Measurements from ENCODE around the gene SLC16A5. TPM values are rescaled to one million over a fixed set of nuclear protein-coding genes. Genes with fewer than 3 reads are reported as not detected.

SLC16A5 gene
- total RNA-seq, 4 donors from 2014 or later = 4.0 to 6.9 (median 5.2) TPM

DNA sequence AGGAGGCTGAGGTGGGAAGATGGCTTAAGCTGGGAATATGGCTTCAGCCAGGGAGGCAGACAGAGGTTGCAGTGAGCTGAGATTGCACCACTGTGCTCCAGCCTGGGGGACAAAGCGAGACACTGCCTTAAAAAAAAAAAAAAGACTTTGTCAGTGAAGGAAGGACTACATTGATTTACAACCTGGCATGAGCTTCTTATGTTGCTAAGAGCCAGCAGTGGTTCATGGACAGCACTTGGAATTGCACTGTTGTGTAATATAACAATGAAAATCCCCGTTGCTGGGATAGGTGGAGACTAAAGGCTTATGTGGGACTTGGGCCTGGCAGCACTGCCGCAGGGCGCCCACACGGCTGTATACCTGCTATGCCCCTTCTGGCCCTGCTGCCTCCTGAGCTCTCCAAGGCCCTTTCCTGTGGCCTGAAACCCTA is 14.1 kb upstream of the SLC16A5 start:
- WGBS, 2 donors (ENCODE audit: low coverage in 1 of 2) = 71% methylated on average over 4 of the region's 5 CpGs; no CpG with 5 or more reads in 1 of the 2 donors
- Histone ChIP-seq H3K9me3 (no peaks in the 10 kb centered on the region), H3K27ac (peak overlapping the region in 2 of 4 donors; percentile 11 to 35), H3K27me3 (no peaks in the 10 kb centered on the region), H3K36me3 (no peaks in the 10 kb centered on the region), H3K4me3 (no peak overlapping the region), H3K4me1 (peaks cover 0 to 20% (median 5%) of the 10 kb centered on the region in 3 donors)
- no peak for TF ChIP-seq POLR2AphosphoS5 (IDR thresholded peaks at IDR 0.05)
- TF ChIP-seq POLR2A (IDR thresholded peaks at IDR 0.05) = no peak
- TF ChIP-seq, protein P1, sequence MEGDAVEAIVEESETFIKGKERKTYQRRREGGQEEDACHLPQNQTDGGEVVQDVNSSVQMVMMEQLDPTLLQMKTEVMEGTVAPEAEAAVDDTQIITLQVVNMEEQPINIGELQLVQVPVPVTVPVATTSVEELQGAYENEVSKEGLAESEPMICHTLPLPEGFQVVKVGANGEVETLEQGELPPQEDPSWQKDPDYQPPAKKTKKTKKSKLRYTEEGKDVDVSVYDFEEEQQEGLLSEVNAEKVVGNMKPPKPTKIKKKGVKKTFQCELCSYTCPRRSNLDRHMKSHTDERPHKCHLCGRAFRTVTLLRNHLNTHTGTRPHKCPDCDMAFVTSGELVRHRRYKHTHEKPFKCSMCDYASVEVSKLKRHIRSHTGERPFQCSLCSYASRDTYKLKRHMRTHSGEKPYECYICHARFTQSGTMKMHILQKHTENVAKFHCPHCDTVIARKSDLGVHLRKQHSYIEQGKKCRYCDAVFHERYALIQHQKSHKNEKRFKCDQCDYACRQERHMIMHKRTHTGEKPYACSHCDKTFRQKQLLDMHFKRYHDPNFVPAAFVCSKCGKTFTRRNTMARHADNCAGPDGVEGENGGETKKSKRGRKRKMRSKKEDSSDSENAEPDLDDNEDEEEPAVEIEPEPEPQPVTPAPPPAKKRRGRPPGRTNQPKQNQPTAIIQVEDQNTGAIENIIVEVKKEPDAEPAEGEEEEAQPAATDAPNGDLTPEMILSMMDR (IDR thresholded peaks at IDR 0.05) = no peak
- no peak for TF ChIP-seq EP300 (IDR thresholded peaks at IDR 0.05)
- peak; percentile 18 for ATAC-seq

GRCh38 chr17:75074532-75074931 is 13.2 kb upstream of the SLC16A5 start:
- Histone ChIP-seq H3K9me3 (no peaks in the 10 kb centered on the region), H3K4me3 (no peak overlapping the region), H3K36me3 (no peaks in the 10 kb centered on the region), H3K27me3 (no peaks in the 10 kb centered on the region), H3K27ac (peak overlapping the region in 1 of 4 donors; percentile 11), H3K4me1 (peaks cover 0 to 24% (median 5%) of the 10 kb centered on the region in 3 donors)
- WGBS, 2 donors (ENCODE audit: low coverage in 1 of 2) = 80% methylated on average over 1 of the region's 14 CpGs; no CpG with 5 or more reads in 1 of the 2 donors
- TF ChIP-seq, protein P1 (IDR thresholded peaks at IDR 0.05) = no peak
- TF ChIP-seq POLR2A (IDR thresholded peaks at IDR 0.05) = no peak
- no peak for TF ChIP-seq POLR2AphosphoS5 (IDR thresholded peaks at IDR 0.05)
- TF ChIP-seq EP300 (IDR thresholded peaks at IDR 0.05) = no peak
- ATAC-seq = no peak

GRCh38 chr17:75075597-75076336 is 12.0 kb upstream of the SLC16A5 start:
- H3K9me3 ChIP-seq = no peaks in the 10 kb centered on the region
- 0 to 62% methylated on average over 1 to 4 of the region's 4 CpGs for WGBS, 2 donors (ENCODE audit: low coverage in 1 of 2)
- no peak for ATAC-seq
- TF ChIP-seq POLR2A (IDR thresholded peaks at IDR 0.05) = no peak
- H3K36me3 ChIP-seq = no peaks in the 10 kb centered on the region
- H3K27me3 ChIP-seq = no peaks in the 10 kb centered on the region
- peak overlapping the region in 2 of 4 donors; percentile 86 to 88 for H3K27ac ChIP-seq
- H3K4me1 ChIP-seq = peaks cover 0 to 24% (median 5%) of the 10 kb centered on the region in 3 donors
- no peak overlapping the region for H3K4me3 ChIP-seq

DNA sequence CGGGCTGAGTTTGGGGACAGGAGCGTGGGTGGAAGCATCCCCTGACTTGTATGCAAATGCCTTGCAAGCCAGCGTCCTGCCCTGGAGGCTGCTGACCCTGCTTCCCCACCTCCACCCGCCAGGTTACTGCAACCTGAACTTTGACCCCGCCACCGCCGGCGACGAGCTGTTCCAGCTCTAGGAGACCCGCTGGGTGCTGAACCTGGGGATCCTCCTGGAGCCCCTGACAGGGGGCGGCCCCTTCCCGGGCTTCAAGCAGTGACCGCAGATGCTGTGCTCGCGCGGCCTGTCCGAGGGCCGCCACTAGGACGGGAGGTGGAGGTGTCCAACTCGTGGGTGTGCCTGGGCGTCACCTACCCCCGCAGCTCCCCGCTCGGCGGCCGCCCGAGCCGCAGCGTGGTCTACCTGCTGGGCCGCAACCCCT is 10.7 kb upstream of the SLC16A5 start:
- no CpG with 5 or more reads among the region's 30 CpGs for WGBS, 2 donors (ENCODE audit: low coverage in 1 of 2)
- no peaks in the 10 kb centered on the region for H3K9me3 ChIP-seq
- H3K36me3 ChIP-seq = no peaks in the 10 kb centered on the region
- H3K4me1 ChIP-seq = peaks cover 0 to 24% (median 5%) of the 10 kb centered on the region in 3 donors
- peak; percentile 5 for ATAC-seq
- H3K4me3 ChIP-seq = peak overlapping the region; percentile 3 to 57
- no peak for TF ChIP-seq POLR2AphosphoS5 (IDR thresholded peaks at IDR 0.05)
- TF ChIP-seq POLR2A (IDR thresholded peaks at IDR 0.05) = no peak
- no peak for TF ChIP-seq EP300 (IDR thresholded peaks at IDR 0.05)
- TF ChIP-seq, protein P1 (IDR thresholded peaks at IDR 0.05) = peak in 2 of 4 experiments; percentile 3 to 25
- peak overlapping the region in 3 of 4 donors; percentile 84 to 88 (median 86) for H3K27ac ChIP-seq
- H3K27me3 ChIP-seq = no peaks in the 10 kb centered on the region

DNA sequence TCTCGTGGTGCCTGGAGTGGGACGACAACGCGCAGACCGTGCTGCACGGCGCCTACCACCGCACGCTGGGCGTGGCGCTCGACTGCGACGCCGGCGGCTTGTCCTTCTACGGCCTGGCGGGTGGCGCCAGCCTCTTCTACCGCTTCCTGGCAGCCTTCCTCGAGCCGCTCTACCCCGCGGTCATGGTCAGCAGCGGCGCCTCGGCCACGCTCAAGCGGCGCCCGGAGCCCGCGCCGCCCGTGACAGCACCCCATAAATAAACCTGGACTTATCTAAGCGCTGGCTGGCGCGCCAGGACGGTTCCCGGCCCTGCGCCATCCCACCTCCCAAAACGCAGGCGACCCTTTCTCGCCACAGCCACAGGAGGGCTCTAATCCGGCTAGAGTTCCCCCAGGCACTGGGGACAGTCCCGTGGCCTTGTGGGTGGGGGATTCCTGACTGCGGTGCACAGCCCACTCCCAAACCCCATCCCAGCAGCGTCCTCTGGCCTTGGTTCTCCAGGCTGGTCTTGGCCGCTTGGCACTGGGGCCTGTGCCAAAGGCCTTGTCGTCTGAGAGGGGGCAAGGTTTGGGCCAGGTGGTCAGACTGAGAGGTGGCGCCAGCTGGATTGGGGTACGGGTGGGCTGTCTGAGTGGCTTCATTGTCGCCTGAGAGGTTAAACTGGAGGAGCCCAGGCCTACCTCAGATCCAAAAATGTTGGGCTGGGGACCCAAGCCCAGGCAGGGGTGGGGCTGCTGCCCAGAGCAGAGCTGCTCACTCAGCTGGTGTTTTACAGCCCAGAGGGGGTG is 10.1 kb upstream of the SLC16A5 start:
- 8% methylated on average over 11 of the region's 53 CpGs; no CpG with 5 or more reads in 1 of the 2 donors for WGBS, 2 donors (ENCODE audit: low coverage in 1 of 2)

More for the DNA sequence above, 10.1 kb upstream of the SLC16A5 start:
- peaks cover 0 to 24% (median 5%) of the 10 kb centered on the region in 3 donors for H3K4me1 ChIP-seq
- H3K27ac ChIP-seq = peak overlapping the region in 3 of 4 donors; percentile 84 to 88 (median 86)
- ATAC-seq = peak; percentile 91
- H3K4me3 ChIP-seq = peak overlapping the region; percentile 3 to 57
- H3K36me3 ChIP-seq = no peaks in the 10 kb centered on the region
- no peaks in the 10 kb centered on the region for H3K9me3 ChIP-seq
- H3K27me3 ChIP-seq = no peaks in the 10 kb centered on the region
- TF ChIP-seq POLR2A (IDR thresholded peaks at IDR 0.05) (peak in 1 of 2 donors; percentile 28), EP300 (IDR thresholded peaks at IDR 0.05) (no peak), POLR2AphosphoS5 (IDR thresholded peaks at IDR 0.05) (peak; percentile 47)
- TF ChIP-seq, protein P1 (IDR thresholded peaks at IDR 0.05) = peak in 3 of 4 experiments; percentile 26 to 43 (median 41)

All from gastroesophageal sphincter (tissue), 4 donors.